ENCODE data around the gene ZBED4.

ZBED4 gene

DNA sequence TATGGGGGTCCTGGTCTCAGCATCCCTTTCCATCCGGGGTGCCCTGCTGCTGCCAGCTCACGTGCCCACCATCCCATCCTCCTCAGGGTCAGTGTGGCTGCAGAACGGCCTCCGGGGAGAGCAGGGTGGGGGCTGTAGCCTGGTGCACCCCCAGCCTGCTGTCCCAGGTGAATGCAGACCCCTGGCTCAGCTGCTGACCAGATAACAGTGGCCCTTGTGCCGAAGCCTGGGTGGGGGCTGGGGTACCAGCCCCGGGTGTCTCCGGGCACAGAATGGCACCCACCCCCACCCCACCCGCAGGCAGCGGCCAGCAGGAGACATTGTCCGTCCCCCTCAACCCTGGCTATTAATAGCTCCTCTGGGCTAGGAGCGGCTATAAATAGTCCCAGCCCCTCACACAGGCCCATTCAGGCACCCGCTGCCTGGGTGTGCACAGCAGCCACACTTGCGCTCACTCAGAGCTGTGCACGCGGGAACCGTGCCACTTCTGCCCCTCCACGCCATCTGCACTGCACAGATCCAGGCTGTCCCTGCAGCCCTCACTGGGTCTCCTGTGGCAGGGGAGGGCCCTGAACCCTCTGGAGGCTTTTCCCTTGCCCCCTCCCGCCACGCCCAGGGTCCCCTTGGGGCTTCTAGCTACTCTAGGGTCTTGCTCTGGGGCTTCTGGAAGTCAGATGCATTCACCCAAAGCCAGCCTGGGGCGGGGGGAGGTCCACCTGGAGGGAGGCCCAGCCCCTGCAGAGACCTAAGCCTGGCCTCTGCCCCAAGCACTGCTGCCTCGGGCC, 83.5 kb downstream of the ZBED4 start:
- no peak for DNase-seq

DNA sequence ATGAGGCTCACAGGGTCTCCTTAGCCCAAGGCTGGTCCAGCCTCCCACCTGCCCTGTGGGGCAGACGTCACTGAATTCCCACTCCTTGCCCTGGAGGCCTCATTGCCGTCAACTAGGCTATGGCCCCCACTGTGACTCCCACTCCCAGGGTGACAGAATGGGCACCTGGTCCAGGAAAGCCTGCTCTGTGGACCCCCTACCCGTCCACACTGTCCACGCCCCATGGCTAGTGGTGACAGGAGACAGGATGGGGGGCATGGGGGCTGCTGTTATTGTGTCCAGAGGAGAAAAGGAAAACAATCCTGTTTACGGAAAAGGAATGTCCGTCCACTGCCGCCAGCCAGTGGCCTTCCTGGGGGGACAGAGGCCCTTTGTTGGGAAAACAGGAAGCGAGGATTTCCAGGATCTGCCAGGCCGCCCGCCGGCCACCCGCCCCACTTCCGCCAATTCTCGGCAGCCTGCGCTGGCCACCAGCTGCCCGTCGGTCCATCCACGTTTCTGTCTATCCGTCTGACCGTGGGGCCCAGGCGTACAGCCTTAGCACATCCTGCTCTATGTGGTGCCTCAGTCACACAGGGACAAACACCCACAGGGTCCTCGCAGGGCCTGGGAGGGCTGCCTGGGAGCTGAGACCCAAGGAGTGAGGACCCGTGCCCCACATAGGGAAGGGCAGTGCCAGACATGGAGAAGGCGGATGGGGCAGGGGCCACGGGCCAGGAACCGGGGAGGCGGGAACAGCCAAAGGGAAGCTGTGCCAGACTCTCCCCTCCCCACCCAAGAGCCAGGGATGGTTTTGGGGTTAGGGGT, 84.3 kb downstream of the ZBED4 start:
- DNase-seq, result no peak

GRCh38 chr22:49938565-49939136, 85.0 kb downstream of the ZBED4 start:
- DNase-seq, result no peak
